SK-N-DZ (cell line): Measurements from ENCODE around the gene TMEM51.
A peak's percentile ranks its signal among the peaks of the same experiment; 100 is the strongest.

Source experiments
- DNase-seq: peaks from one replicate; pipeline ENCODE4 v3.0.0-alpha.2; 2015; ENCODE audit warnings: low spot score

The TMEM51 gene

GRCh38 chr1:15215116-15215515 lies 61.6 kb downstream of the TMEM51 start:
- DNase-seq: no peak

DNA sequence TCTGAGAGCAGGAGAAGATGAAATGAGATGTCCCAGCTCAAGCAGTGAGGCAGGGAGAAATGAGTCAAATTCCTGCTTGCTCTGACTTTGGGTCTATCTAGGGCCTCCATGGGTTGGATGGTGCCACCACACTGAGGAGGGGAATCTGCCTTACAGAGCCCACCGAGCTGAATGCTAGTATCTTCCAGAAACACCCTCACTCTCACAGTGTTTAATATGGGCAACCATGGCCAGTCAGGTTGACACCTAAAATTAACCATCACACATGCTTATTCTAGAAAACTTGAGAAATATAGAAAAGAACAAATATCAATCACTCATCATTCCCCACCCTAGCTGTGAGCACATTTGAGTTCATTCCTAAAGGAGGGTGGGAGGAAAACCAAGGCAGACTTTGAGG lies 64.1 kb downstream of the TMEM51 start:
- DNase-seq: no peak

DNA sequence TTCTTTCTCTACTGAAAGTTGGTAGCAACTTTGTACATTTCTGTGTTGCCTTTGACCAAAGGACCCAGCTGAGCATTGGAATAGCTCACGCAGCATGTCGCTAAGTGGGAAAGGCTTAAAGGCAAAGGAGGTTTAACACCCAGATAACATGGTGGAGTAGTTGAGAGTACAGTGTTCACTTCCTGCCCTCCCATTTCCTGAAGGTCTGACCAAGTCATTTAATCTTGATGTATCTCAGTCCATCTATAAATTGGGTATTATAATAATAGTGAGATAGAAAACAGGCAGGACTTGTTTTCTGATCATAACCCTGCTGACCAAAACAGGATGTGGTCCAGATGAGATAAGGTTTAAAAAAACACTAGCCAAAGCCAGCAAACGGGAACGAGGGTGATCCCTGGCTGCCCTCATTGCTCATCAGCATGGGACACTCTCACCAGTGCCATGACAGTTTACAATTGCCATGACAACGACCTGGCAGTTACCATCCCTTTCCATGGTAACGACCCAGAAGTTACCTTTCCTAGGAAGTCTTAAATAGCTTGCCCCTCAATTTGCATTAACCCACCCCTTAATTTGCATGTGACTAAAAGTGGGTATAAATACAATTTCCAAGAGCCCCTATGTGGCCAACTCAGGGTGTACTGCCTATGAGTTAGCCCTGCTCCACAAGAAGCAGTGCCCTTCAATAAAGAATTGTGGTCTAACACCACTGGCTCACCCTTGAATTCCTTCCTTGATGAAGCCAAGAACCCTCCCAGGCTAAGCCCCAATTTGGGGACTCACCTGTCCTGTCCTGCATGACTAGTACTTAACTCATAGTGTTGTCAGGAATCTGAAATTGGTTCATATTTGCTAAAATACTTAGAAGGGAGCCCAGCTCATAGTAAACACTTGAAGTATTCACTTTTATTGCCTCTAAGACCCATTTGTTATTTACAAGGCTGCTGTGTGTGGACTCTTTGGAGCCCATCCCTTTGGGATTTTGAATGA lies 65.0 kb downstream of the TMEM51 start:
- DNase-seq: no peak

DNA sequence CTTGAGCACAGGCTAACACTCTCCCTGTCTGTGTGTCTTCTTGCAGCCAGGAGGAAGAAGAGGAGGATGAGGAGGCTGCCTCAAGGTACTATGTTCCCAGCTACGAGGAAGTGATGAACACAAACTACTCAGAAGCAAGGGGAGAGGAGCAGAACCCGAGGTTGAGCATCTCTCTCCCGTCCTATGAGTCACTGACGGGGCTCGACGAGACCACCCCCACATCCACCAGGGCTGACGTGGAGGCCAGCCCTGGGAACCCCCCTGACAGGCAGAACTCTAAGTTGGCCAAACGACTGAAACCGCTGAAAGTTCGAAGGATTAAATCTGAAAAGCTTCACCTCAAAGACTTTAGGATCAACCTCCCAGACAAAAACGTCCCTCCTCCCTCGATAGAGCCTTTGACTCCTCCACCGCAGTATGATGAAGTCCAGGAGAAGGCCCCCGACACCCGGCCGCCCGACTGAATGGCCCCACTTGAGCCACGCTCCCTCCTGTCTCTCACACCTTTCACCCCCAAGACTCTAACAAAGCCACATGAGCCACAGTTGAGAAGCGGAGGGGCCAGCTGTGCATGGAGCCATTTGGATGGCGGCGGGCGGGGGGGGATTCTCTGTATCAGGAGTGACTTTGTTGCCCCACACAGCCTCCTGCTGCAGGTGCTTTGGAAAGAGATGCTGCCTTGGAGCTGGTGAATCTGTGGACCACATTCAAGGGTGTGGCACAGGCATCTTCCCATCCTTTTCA lies 65.9 kb downstream of the TMEM51 start:
- no peak for DNase-seq

- no peak for DNase-seq
Observed at GRCh38 chr1:15220024-15220392, 66.5 kb downstream of the TMEM51 start.

GRCh38 chr1:15220825-15221431 lies 67.4 kb downstream of the TMEM51 start:
- no peak for DNase-seq

DNA sequence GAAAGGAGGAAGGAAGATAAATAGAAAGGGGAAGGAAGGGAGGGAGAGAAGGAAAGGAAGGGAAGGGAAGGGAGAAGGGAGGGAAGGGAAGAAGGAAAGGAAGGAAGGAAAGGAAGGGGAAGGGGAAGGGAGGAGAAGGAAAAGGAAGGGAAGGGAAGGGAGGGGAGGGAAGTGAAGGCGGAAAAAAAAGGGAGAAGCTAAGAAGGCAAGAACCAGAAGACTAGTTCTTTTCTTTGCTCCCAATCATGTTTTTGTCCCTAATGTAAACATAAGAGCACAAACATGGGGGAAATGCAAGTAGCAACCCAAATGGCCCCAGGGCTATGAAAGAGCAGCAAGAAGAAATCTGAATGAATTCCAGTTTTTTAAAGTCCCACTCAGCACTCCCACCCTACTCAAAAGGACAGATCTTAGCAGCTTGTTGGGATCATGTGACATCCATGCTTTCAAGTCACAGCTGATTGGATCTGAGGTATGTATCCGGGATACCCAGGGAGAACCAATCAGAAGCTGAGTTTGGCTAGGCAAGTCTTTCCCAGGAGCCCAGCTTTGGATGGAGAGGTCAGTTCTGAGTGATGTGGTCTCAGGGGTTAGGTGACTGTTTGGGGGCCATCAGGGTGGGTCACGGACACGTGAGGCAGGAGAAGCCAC lies 69.2 kb downstream of the TMEM51 start:
- no peak for DNase-seq

DNA sequence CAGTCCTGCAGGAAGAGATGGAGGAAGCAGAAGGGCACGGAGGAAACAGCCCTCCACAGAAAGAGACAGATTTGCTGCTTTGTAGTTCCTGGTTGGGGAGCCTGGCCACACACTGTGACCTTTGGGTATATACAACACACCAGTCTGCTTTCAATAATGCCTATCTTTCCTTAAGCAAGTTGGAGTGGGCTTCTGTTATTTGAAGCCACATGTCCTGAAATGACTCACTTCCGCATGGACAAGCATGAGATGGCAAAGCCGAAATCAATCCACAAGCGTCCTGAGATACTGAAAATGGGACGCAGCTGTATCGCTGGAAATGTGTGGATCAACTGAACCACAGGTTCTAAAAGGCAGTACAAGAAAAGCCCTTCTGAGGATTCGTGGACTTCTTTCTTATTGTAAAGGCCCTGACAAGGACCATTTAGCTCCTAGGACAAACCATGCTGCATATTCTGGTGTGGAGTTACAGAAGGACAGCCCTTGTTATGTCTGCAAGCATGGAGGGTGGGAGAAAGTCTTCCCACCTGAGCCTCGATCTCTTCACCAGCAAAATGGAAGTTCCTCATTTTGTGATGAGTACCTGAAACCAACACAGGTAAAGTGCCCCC lies 70.8 kb downstream of the TMEM51 start:
- no peak for DNase-seq

- DNase-seq: no peak
Observed at GRCh38 chr1:15224974-15225373, 71.4 kb downstream of the TMEM51 start.

DNA sequence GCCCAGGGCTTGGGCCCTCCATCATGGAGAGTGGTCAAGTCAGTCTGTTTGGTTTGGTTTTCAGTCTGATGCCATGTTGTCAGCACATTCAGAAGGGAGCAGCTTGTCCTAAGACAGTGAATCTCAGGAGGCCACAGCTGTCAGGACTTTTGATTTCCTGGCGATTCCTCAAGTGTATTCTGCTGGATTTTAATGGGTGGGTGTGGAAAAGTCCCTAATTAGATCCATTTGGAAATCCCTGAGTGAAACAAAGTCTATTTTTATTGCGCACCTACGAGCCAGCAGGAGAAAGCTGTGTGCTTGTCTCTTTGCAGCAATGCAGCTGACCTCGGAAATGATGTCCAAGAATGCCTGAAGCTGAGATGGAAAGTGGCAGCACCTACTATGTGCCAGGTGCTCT lies 71.9 kb downstream of the TMEM51 start:
- DNase-seq: no peak

GRCh38 chr1:15226388-15227255 lies 73.1 kb downstream of the TMEM51 start:
- DNase-seq: peak; percentile 54

GRCh38 chr1:15229707-15230131 lies 76.2 kb downstream of the TMEM51 start:
- DNase-seq: no peak

- DNase-seq: no peak
Observed at GRCh38 chr1:15231714-15232201, 78.2 kb downstream of the TMEM51 start.

GRCh38 chr1:15233689-15234088 lies 80.1 kb downstream of the TMEM51 start:
- no peak for DNase-seq

GRCh38 chr1:15236321-15236721 lies 82.8 kb downstream of the TMEM51 start:
- DNase-seq: peak; percentile 68

DNA sequence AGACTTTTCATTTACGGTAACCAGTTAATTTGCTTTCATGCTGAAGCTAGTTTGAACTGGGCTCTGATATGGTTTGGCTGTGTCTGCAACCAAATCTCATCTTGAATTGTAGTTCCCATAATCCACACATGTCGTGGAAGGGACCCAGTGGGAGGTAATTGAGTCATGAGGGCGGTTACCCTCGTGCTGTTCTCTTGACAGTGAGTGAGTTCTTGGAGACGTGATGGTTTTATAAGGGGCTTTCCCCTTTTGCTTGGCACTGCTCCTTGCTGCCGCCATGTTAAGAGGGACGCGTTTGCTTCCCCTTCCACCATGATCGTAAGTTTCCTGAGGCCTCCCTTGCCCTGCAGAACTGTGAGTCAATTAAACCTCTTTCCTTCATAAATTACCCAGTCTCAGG lies 83.2 kb downstream of the TMEM51 start:
- DNase-seq: no peak

DNA sequence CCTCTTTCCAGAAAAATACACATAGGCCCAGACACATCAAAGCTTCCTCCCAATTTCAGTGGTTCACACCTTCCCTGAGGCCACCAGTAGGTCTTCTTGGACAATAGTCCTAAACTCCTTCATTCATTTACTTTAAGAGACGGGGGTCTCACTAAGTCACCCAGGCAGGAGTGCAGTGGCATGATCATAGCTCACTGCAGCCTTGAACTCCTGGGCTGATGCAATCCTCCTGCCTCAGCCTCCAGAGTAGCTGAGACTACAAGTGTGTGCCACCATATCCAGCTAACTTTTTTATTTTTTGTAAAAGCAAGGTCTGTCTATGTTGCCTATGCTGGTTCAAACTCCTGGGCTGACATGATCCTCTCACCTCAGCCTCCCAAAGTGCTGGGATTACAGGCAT lies 85.2 kb downstream of the TMEM51 start:
- DNase-seq: no peak

DNA sequence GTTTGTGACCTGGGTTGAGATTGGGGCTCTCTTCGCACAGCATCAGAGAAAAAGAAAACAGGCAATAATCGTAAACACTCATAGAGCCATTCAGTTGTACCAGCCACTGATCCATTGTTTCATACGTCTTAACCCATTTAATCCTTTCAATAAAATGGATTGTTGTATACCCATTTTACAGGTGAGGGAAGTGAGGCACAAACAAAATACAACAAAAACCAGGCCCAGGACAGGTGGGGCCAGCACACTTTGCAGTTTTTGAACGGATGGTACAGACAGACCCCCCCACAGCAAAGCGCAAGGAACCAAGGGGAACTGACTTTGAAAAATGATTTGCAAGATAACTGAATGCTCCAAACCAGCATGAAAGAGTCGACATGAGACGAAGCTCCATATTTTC lies 89.2 kb downstream of the TMEM51 start:
- DNase-seq: no peak

DNA sequence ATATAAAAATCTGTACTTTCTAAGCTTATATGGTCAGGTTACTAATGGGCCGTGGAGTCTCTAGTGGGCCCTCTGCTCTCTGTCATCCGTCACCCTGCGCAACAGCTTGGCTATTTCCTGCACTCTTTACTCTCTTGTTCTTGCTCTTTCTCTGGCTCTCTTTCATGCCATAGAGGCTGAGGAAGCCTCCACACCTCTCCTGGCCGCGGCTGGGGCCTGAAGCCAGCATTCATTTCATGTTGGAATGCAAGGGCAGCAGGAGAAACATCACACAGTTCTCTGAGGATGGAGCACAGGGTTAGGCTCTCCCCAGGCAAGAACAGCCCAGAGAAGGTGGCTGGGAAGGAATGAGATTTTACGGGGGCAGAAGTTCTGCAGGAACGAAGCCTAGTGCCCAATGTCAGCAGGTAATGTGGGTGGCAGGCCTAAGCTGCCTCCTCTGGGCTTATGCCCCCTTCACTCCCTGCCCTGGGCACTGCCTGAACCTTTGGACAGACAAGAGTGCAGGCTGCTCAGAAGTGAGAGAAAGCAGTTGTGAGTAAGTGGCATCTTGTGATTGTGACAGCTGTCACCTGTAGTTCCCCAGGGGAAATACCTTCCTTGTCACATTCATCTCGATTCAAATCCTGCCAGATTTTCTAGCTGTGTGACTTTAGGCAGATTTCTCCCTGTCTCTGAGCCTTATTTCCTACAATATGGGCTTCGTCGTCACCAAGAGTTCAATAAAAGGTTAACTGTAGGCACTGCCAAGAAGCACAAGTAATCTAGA lies 89.9 kb downstream of the TMEM51 start:
- no peak for DNase-seq
